Pancreas (tissue), 10 donors: ENCODE results near the gene RAP1GAP. TPM values are rescaled to one million over a fixed set of nuclear protein-coding genes. Genes with fewer than 3 reads are reported as not detected.

ENCODE experiments used
- ATAC-seq, 4 donors: fragments of 200-7000 bp; cut with Tn5 transposase; one replicate each; pipeline versions ENCODE4 v1.8.0 to v1.9.1; 2020; ENCODE audit warnings: mild to moderate bottlenecking in 4 of 4, moderate library complexity in 4 of 4
- DNase-seq, 6 donors: peaks; one replicate each; pipeline ENCODE4 v3.0.0-alpha.2; 2020
- FAIRE-seq: peaks from 2 replicates; lab custom pipeline; 2012; peaks lifted over from hg19 to GRCh38; lab: Jason Lieb, UNC
- H3K27ac ChIP-seq, 4 donors: fragments of 200-600 bp; sonication (generic); 1 replicate in 3 of 4; 2 replicates in 1 of 4; pipeline versions ENCODE4 v1.5.0 to v1.8.0; 2020
- H3K27me3 ChIP-seq, 4 donors: fragments of 200-600 bp; one replicate each; pipeline ENCODE4 v1.8.0; 2021
- H3K36me3 ChIP-seq, 3 donors: fragments of 200-600 bp; sonication (generic) in 1 of 3; one replicate each; pipeline versions ENCODE4 v1.5.0 to v1.8.0; 2020 to 2021
- H3K4me1 ChIP-seq, 3 donors: fragments of 200-600 bp; one replicate each; pipeline ENCODE4 v1.8.0; 2021
- H3K4me3 ChIP-seq, 4 donors: fragments of 200-600 bp; sonication (generic) in 2 of 4; one replicate each; pipeline versions ENCODE4 v1.5.0 to v1.8.0; 2020 to 2021
- H3K9me3 ChIP-seq, 4 donors: fragments of 200-600 bp; one replicate each; pipeline ENCODE4 v1.8.0; 2021
- WGBS, 2 donors: extraction: QIAGEN DNeasy Blood & Tissue Kit; methylation state at CpG; one replicate each; pipeline ENCODE4 v1.1.7; 2013; 5-methylcytosine and 5-hydroxymethylcytosine counted together
- intact Hi-C, 3 donors: fragments of 100-400 bp; cut with DNase I; formaldehyde crosslinking; loops; one replicate each; pipeline versions ENCODE4 v1.11.1 to v1.14.2; 2022
- polyA plus RNA-seq, 2 donors: library from polyadenylated mRNA; stranded (reverse); fragments of 200-250 nt; gene quantifications; one replicate each; pipeline ENCODE4 v1.2.3, GENCODE V29; 2013
- total RNA-seq, 6 donors: library from RNA; stranded (reverse); fragmentation: NEBNext Ultra II Directional in 4 of 6; extraction: Animal tissue kit (Norgen Biotek cat#: 25700) in 4 of 6; gene quantifications; one replicate each; pipeline versions ENCODE4 v1.2.1 to v1.2.4, GENCODE V29; 2021 to 2023
- TF ChIP-seq, protein P1 (sequence below), 4 donors: fragments of 200-600 bp; sonication (generic) in 3 of 4; IDR thresholded peaks; one replicate each; pipeline versions ENCODE4 v1.5.0 to v1.8.0; 2021; ENCODE audit warnings: antibody characterized with exemption in 4 of 4
- donor health status: healthy with polysubstance abuse.
- donor health status: DM: no; HTN: no; CAD: no; lungs with moderate emphysema.
- donor health status: DM: no; HTN: no; CAD: no.
- donor health status: control.
- donor health status: control.
- donor health status: Bipolar disorder and iron deficiency.
- donor health status: DM: yes; HTN: yes; CAD: no.
- donor health status: DM: no; HTN: no; CAD: no.
- donor health status: DM: no; HTN: no; CAD: no.
- donor health status: DM: yes; HTN: yes; CAD: no.

The RAP1GAP gene
- total and polyA plus RNA-seq, 8 donors: 53.4 to 100 (median 73.0) TPM

GRCh38 chr1:21640653-21641052 is 28.5 kb downstream of the RAP1GAP start:
- no peak for ATAC-seq
- WGBS, 2 donors: 83 to 84% methylated on average over 6 of the region's 6 CpGs
- no peaks in the 10 kb centered on the region for H3K9me3 ChIP-seq
- H3K27me3 ChIP-seq: no peaks in the 10 kb centered on the region
- peak in 2 of 6 donors; percentile 33 to 46 for DNase-seq
- peaks cover 36 to 45% (median 41%) of the 10 kb centered on the region in 3 donors for H3K4me1 ChIP-seq
- intact Hi-C loops: no loop called here
- H3K27ac ChIP-seq: peak overlapping the region; percentile 22 to 93 (median 86)
- H3K4me3 ChIP-seq: no peak overlapping the region
- no peaks in the 10 kb centered on the region for H3K36me3 ChIP-seq
- no peak for FAIRE-seq
- TF ChIP-seq, protein P1, sequence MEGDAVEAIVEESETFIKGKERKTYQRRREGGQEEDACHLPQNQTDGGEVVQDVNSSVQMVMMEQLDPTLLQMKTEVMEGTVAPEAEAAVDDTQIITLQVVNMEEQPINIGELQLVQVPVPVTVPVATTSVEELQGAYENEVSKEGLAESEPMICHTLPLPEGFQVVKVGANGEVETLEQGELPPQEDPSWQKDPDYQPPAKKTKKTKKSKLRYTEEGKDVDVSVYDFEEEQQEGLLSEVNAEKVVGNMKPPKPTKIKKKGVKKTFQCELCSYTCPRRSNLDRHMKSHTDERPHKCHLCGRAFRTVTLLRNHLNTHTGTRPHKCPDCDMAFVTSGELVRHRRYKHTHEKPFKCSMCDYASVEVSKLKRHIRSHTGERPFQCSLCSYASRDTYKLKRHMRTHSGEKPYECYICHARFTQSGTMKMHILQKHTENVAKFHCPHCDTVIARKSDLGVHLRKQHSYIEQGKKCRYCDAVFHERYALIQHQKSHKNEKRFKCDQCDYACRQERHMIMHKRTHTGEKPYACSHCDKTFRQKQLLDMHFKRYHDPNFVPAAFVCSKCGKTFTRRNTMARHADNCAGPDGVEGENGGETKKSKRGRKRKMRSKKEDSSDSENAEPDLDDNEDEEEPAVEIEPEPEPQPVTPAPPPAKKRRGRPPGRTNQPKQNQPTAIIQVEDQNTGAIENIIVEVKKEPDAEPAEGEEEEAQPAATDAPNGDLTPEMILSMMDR (IDR thresholded peaks at IDR 0.05): no peak

GRCh38 chr1:21639594-21640041 is 29.5 kb downstream of the RAP1GAP start:
- DNase-seq (peak in 4 of 6 donors; percentile 47 to 82 (median 61)), ATAC-seq (peak; percentile 2 to 36 (median 22)), FAIRE-seq (no peak)
- Histone ChIP-seq H3K9me3 (no peaks in the 10 kb centered on the region), H3K4me1 (peaks cover 47 to 52% (median 48%) of the 10 kb centered on the region in 3 donors), H3K4me3 (no peak overlapping the region), H3K27me3 (no peaks in the 10 kb centered on the region), H3K36me3 (no peaks in the 10 kb centered on the region), H3K27ac (peak overlapping the region; percentile 79 to 93 (median 86))
- intact Hi-C loops: no loop called here
- TF ChIP-seq, protein P1 (IDR thresholded peaks at IDR 0.05): no peak
- WGBS, 2 donors: 30 to 51% methylated on average over 16 to 24 of the region's 24 CpGs

DNA sequence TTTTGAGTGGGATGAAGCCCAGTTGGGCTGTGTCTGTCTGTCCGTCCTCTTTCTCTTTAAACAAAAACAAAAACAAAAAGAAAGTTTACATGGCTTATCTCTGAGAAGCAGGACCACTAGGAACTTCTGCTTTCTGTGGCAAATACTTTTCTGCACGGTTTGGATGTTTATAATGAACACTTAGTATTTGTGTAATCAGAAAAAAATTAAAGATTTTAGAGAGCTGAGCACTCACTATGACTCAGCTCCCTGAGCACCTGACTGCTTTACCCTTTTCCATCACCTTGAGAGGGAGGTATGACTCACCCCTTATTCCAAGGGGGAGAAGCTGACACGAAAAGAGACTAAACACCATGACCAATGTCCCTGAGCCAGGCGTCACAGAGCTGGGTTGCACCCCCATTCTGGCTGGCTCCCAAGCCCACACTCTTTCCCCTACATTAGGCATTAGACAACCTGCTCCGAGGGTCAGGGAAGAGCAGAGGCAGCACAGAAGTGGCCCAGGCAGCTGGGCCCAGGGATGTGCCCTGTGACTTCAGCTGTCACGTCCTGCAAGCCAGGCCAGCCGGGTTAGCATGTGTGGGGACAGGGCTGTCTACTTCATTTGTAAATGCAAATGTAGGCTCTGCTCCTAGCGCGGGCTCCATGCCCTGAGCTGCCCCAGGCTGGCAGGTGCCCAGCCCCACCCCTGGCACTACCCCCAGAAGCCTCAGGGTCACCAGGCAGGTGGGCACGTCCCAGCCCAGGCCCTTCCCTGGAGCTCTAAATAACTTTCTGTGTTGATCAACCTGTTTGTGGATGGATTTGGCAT is 30.4 kb downstream of the RAP1GAP start:
- WGBS, 2 donors: 7 to 8% methylated on average over 10 of the region's 10 CpGs
- no peak for FAIRE-seq
- Histone ChIP-seq H3K4me1 (peaks cover 55 to 61% (median 56%) of the 10 kb centered on the region in 3 donors), H3K27me3 (no peaks in the 10 kb centered on the region), H3K36me3 (no peaks in the 10 kb centered on the region), H3K9me3 (no peaks in the 10 kb centered on the region), H3K27ac (peak overlapping the region; percentile 79 to 93 (median 86)), H3K4me3 (no peak overlapping the region)
- peak; percentile 85 to 92 (median 88) for DNase-seq
- ATAC-seq: peak; percentile 69 to 85 (median 78)
- TF ChIP-seq, protein P1 (IDR thresholded peaks at IDR 0.05): no peak
- intact Hi-C loops: no loop called here

DNA sequence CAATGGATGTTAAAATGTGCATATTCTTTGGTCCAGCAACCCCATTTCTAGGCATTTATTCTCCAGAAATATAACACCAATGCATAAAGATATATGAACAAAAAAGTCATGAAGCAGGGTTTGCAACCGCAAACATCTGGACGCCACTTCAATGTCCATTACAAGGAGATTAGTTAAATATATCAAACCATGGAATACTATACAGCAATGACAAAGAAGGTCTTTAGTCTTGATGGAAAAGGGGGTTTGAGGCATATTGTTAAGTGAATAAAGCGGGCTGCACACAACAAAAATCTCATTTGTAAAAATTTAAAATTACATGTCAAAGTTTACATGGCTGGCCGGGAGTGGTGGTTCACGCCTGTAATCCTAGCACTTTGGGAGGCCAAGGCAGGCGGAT is 31.6 kb downstream of the RAP1GAP start:
- H3K36me3 ChIP-seq: no peaks in the 10 kb centered on the region
- DNase-seq (no peak), FAIRE-seq (no peak), ATAC-seq (no peak)
- 96 to 97% methylated on average over 6 of the region's 6 CpGs for WGBS, 2 donors
- no peaks in the 10 kb centered on the region for H3K9me3 ChIP-seq
- peak overlapping the region in 2 of 4 donors; percentile 82 to 93 for H3K27ac ChIP-seq
- H3K4me3 ChIP-seq: no peak overlapping the region
- intact Hi-C loops: no loop called here
- peaks cover 59 to 68% (median 60%) of the 10 kb centered on the region in 3 donors for H3K4me1 ChIP-seq
- TF ChIP-seq, protein P1 (IDR thresholded peaks at IDR 0.05): no peak
- H3K27me3 ChIP-seq: no peaks in the 10 kb centered on the region
